BJ (cell line): ENCODE measurements around the gene TMEM39A. TPM values are rescaled to one million over a fixed set of nuclear protein-coding genes. Genes with fewer than 3 reads are reported as not detected.

Source experiments
- CTCF ChIA-PET: fragments of 350-600 bp; formaldehyde crosslinking; extraction: SDS; loops from one replicate; lab custom pipeline; 2021; ENCODE audit warnings: antibody characterized with exemption, inconsistent platforms; lab: Yijun Ruan, JAX
- POLR2A ChIA-PET: fragments of 300-600 bp; sonication (Branson Sonifier 250); formaldehyde crosslinking; extraction: SDS; loops from one replicate; lab custom pipeline; 2021; ENCODE audit warnings: antibody characterized with exemption; lab: Charles Lee
- DNase-seq: peaks from one replicate; pipeline ENCODE4 v3.0.0-alpha.2; 2011; ENCODE audit warnings: low read depth
- H3K27me3 ChIP-seq: 2 replicates; pipeline ENCODE4 v1.6.0; 2011; ENCODE audit warnings: low read length; ENCODE audit not compliant: control insufficient read depth, insufficient read depth
- H3K36me3 ChIP-seq: 2 replicates; pipeline ENCODE4 v1.5.1; 2011; ENCODE audit warnings: low read length; ENCODE audit not compliant: control insufficient read depth, insufficient read depth
- H3K4me3 ChIP-seq: 2 replicates; pipeline ENCODE4 v1.5.1; 2011; ENCODE audit warnings: low read depth, mild to moderate bottlenecking, control low read depth, low read length
- polyA plus RNA-seq: library from polyadenylated mRNA; depleted of rRNA; stranded (reverse); fragments of >200 nt; gene quantifications from 2 replicates; pipeline ENCODE4 v1.2.3, GENCODE V29; 2011
- TF ChIP-seq, protein P1 (sequence below): IDR thresholded peaks from 2 replicates; pipeline ENCODE4 v1.5.1; 2011; ENCODE audit warnings: low read depth, mild to moderate bottlenecking, control low read depth, inconsistent platforms, low read length, moderate library complexity; ENCODE audit not compliant: insufficient read depth

Gene TMEM39A
- polyA plus RNA-seq, 1 experiment: 34.4 TPM

DNA sequence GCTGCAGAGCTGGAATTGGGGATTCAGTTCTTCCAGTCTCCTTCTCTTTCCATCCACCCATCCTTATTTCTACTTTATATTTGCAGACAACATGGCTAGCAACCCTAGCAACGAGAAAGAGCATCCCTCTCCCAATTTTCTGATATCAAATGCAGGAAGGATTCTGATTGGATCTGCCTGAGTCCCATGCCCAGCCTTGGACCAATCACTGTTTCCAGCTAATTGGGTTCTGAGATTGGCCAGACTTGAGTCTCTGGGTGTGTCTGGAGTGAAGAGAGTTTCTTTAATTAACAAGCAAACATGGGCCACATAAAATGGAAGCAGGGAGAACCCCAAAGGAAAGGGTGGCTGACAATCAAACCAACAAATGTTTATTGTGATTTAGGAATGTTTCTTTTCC is 60.6 kb downstream of the TMEM39A start:
- Histone ChIP-seq H3K36me3 (peaks cover 2% of the 10 kb centered on the region), H3K4me3 (no peak overlapping the region), H3K27me3 (no peaks in the 10 kb centered on the region)
- ChIA-PET CTCF (no interaction called here), POLR2A (no interaction called here)
- no peak for DNase-seq
- TF ChIP-seq, protein P1, sequence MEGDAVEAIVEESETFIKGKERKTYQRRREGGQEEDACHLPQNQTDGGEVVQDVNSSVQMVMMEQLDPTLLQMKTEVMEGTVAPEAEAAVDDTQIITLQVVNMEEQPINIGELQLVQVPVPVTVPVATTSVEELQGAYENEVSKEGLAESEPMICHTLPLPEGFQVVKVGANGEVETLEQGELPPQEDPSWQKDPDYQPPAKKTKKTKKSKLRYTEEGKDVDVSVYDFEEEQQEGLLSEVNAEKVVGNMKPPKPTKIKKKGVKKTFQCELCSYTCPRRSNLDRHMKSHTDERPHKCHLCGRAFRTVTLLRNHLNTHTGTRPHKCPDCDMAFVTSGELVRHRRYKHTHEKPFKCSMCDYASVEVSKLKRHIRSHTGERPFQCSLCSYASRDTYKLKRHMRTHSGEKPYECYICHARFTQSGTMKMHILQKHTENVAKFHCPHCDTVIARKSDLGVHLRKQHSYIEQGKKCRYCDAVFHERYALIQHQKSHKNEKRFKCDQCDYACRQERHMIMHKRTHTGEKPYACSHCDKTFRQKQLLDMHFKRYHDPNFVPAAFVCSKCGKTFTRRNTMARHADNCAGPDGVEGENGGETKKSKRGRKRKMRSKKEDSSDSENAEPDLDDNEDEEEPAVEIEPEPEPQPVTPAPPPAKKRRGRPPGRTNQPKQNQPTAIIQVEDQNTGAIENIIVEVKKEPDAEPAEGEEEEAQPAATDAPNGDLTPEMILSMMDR: no peak

DNA sequence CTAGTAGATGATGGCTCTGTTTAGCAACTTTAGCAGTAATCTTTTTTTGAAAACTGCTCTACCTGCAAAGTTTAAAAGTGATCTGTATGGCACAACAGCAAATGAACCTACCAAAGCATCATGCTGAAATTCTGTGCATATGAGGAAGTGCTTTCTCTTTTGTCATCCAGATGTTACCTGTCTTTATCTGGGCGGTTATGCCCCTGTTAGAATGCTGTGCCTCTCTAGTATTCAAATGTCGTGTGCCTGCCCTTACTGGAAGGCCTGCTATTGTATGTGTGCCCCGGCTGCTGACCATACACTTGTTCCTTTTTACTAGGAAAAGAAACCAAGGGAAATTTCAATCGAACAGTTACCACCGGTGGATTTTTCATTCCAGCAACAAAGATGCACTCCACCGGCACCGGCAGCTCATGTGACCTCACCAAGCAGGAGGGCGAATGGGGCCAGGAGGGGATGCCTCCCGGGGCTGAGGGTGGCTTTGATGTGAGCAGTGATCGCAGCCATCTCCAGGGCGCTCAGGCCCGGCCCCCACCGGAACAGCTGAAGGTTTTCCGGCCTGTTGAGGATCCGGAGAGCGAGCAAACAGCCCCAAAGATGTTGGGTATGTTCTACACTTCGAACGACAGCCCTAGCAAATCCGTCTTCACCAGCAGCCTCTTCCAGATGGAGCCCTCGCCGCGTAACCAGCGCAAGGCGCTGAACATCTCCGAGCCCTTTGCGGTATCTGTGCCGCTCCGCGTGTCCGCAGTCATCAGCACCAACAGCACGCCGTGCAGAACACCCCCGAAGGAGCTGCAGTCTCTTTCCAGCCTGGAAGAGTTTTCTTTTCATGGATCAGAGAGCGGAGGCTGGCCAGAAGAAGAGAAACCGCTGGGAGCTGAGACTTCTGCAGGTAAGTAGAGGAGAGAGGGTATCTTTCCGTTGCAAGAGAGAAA is 61.6 kb downstream of the TMEM39A start:
- H3K27me3 ChIP-seq: no peaks in the 10 kb centered on the region
- ChIA-PET CTCF (no interaction called here), POLR2A (no interaction called here)
- peaks cover 4% of the 10 kb centered on the region for H3K36me3 ChIP-seq
- TF ChIP-seq, protein P1: no peak
- H3K4me3 ChIP-seq: no peak overlapping the region
- no peak for DNase-seq

DNA sequence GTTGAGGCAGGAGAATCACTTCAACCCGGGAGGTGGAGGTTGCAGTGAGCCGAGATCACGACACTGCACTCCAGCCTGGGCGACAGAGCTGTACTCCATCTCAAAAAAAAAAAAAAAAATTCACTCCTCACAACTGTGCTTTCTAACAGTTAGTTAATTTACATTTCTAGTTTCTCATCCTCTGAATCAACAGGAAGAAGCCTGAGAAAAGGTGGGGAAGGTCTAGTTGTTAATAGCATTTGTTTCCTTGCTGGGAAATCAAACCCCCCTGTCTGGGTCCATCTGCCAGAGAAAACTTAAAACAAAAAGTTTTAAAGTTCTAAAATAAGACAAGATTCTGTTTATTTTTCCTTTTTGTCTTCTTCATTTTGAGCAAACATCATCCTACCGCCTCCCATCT is 62.3 kb downstream of the TMEM39A start:
- POLR2A ChIA-PET: no interaction called here
- no peaks in the 10 kb centered on the region for H3K27me3 ChIP-seq
- H3K4me3 ChIP-seq: no peak overlapping the region
- DNase-seq: no peak
- peaks cover 4% of the 10 kb centered on the region for H3K36me3 ChIP-seq
- TF ChIP-seq, protein P1: no peak
- CTCF ChIA-PET: no interaction called here

DNA sequence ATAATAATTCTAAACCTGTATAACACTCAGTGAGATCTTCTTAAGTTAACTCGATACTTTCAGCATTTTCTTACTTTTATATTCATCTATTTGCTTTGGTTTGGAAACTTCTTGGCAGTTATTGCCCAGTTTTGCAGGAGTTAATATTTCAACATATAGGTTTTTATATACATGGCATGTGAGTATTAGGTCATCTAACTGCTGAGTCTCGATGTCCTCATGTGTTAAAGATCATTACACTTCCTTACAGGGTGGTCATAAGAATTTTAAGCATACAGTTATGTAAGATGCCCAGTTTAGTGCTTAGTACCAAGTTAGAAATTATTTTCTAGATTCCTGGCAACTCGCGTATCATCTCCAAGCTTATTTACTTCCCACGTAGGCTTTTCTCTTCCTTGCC is 62.9 kb downstream of the TMEM39A start:
- TF ChIP-seq, protein P1: no peak
- CTCF ChIA-PET: no interaction called here

DNA sequence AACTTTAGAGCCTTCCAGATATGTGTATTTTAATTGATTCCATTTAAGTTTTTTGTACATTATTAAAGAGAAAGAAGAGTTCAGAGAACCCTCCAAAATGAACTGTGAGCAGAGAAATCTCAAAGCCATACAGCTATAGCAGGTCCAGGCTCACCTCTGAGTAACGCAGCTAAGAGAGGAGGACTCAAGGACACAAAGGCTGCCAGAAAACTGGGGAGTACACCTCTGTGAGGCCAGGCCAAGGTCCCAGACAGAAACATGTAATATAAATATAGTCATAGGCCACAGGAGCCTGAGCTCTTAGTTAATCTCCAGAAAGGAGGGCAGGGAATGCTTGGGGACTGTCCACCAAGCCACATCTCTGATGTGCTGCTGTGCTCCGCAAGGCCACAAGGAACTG is 66.5 kb downstream of the TMEM39A start:
- no peak for DNase-seq
- Histone ChIP-seq H3K36me3 (peaks cover 5% of the 10 kb centered on the region), H3K27me3 (no peaks in the 10 kb centered on the region), H3K4me3 (no peak overlapping the region)
- POLR2A ChIA-PET: no interaction called here
- CTCF ChIA-PET: interaction anchor here (1.0 kb wide), 1 partner anchor 122 kb away, joined by 3 read pairs; no protein-coding TSS in a partner anchor
- TF ChIP-seq, protein P1: no peak

More for the DNA sequence above, 62.9 kb downstream of the TMEM39A start:
- Histone ChIP-seq H3K27me3 (no peaks in the 10 kb centered on the region), H3K4me3 (no peak overlapping the region), H3K36me3 (peaks cover 4% of the 10 kb centered on the region)
- POLR2A ChIA-PET: no interaction called here
- no peak for DNase-seq
